GM18511 (cell line): ENCODE data around the gene GH2.
"Not testable (repeated sequence)": the region's sequence is repeated elsewhere in the genome, so short reads cannot be mapped to it uniquely, and the experiment has no call there.

Source experiments
- ATAC-seq: cut with Tn5 transposase; IDR thresholded peaks from one replicate; pipeline ENCODE4 v1.9.1; 2021; ENCODE audit warnings: mild to moderate bottlenecking, moderate library complexity; ENCODE audit not compliant: unreplicated experiment

GH2 gene

DNA sequence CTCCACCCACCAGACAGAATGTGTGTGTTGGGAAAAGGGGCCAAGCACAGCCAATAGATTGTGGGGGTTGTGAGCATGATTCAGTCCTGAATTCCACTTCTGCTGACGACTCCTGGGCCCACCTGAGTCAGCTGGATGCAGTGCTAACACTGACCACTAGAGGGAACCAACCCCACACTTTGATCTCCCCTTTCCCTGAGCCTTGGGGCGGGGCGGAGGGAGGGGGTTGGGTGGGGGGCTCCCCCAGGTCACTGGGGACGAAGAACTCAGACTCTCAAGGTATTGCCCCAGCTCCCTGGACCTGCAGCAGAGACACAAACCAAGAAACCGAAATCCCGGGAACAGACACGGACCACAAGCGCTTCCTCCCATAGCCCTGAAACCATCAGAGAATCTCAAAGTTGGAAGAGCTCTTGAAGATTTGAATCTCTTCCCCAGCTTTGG lies 29.9 kb upstream of the GH2 start:
- ATAC-seq, result no peak

DNA sequence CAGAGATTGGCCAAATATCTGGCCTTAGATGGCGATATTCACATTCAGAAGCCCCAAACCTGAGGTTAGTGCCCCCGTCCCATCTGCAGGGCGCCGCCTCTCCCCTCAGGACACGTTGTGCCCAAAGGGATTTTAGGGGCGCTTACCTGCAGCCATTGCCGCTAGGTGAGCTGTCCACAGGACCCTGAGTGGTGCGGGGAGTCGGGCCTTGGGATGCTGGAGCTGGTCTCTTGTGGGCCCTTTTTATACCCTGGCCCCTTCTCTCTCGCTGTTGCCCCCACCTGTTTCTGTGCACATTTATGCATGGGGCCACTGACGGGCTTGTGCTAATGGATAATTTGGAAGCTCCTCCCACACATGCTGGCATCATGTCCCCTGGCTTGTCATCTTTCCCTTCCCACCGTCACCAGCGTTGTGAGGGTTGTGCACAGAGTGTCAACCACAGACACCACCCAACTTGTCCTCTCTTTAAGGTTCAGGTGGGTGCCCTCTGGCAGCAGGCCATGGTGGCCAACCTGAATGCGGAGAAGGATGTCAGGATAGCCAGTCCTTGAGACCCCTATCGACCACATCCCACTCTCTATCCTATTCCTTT lies 29.4 kb upstream of the GH2 start, which contains the start of gene CSHL1:
TSS of gene CSHL1 (minus strand) at position 218 of the 595 bp plus-strand sequence. CDS start at position 156, 62 bp downstream.
- ATAC-seq, result no peak

DNA sequence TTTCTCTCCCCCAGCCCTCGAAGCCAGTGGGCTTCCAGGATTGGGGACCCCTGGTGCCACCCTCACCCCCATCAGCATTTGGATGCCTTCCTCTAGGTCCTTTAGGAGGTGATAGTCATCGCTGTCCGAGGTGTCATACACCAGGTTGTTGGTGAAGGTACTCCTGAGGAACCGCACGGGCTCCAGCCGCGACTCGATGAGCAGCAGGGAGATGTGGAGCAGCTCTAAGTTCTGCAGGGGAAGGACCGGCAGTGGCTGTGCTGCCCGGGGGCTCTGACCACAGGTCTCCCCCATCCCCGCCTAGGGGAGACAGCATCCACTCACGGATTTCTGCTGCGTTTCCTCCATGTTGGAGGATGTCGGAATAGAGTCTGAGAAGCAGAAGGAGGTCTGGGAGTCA lies 28.4 kb upstream of the GH2 start:
- no peak for ATAC-seq

DNA sequence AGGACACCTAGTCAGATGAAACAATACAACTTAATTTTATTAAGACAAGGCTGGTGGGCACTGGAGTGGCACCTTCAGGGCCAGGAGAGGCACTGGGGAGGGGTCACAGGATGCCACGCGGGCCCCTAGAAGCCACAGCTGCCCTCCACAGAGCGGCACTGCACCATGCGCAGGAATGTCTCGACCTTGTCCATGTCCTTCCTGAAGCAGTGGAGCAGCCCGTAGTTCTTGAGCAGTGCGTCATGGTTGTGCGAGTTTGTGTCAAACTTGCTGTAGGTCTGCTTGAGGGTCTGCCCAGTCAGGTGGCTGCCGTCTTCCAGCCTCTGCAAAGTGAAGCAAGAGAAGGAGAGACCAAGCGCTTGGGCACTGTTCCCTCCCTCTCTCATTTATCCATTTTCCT lies 27.8 kb upstream of the GH2 start:
- ATAC-seq, result not testable (repeated sequence)

DNA sequence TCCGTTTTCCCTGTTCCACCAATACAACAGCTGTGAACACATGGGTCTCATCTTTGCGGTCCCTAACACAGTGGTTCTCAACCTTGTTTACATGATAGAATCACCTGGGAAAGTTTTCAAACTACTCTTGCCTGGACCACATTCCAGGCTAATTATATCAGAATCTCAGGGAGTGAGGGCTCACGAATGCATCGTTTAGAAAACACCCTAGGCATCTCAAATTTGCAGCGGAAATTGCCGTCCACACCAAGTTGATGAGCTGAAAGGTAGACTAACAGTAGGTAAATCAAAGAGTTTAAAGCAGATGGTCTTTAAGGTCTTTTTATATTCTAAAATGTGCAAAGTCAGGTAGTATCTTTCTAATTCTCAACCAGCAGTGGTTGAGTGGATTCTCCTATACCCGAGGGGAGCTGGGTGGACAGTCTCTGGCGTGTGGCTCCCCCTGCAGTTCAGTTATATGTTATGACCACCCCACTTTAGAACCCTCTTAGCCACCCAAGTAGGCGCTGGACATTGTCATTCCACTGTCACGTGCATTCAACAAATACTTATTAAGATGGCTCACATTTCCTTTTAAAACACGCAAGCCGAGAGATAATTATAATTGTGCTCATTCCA lies 25.5 kb upstream of the GH2 start:
- not testable (repeated sequence) for ATAC-seq

DNA sequence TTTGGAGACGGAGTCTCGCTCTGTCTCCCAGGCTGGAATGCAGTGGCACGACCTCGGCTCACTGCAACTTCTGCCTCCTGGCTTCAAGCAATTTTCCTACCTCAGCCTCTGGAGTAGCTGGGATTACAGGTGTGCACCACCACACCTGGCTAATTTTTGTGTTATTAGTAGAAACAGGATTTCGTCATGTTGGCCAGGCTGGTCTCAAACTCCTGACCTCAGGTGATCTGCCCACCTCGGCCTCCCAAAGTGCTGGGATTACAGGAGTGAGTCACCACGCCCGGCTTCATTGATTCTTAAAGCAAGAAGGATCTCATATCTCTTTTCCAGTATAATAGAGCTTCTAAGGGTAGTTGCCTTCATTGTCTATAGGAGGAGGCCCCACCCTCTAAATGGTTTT lies 23.1 kb upstream of the GH2 start:
- ATAC-seq, result not testable (repeated sequence)

DNA sequence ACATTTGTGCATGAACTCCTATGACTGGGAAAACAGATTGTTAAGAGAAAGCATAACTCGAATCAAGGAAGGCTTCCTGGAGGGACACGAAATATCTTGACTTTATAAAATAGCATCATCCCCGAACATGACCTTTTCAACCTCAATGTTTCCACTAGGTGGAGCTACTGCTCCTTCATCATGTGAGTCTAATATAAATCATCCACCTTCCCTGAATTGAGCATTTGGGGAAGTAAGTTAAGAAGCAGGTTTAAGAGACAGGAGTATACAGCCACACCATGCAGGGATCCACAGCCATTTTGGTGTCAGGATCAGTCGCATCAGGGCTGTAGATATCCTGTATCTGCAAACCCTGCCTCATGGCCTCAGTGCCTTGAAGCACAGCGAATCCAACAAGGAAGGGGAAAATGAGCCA lies 22.1 kb upstream of the GH2 start:
- ATAC-seq, result not testable (repeated sequence)

DNA sequence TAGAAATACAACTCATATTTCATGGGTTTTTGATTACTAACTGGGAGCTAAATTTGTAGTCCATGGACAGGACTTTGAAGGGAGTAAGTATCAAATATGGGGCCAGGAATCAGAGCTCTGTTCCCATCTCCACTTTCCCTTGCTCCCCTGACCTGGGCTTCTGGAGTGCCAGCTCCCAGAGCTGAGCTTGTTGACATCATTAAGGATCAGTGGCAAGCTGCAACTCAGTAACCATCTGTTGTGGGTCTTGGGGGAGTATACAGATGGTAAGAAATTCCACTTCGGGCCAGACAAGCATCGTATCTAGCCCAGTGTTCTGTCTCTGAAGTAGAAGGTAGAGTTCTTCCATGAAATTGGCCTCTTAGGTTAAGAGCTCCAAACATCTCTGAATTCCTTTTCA lies 20.2 kb upstream of the GH2 start:
- not testable (repeated sequence) for ATAC-seq

DNA sequence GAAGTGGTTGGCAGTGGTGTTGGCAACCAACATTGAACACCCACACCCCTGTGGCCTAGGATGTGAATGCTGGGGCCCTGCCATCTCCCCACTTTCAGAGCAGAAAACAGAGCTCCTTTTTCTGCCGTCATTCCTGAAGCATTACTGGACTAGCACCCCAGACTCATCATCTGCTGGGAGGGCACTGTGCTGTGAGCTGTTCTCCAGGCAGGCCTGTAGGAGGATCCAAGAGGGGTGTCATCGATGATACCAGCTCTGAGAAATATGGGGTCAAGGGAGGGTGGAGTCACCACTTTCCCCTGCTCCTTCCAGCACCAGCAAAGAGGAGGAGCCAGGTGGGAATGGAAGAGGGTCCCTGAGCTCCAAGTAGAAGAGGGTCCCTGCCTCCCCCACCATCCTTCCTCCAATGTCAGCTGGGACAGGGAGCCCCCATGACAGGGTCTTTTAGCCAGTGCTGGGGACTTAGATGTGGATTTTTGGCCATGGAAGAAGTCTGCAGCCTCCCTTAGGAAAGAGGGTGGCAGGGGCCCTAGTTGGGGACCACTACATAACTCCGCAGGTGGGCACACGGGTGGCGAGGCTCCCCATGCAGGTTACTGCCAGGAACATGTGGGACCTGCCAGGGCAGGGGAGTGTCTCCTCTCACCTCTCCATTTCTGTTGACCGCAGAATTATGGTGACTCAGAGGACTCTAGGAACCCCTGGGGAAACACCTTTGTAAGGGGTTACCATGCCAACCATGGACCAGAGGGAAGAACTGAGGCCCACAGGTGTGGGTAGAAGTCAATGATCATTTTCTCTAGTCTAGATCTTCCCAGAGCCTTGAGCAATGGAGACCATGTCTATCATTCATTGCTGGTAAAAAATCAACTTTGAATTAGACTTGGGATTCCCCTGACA lies 17.4 kb upstream of the GH2 start:
- ATAC-seq, result not testable (repeated sequence)

DNA sequence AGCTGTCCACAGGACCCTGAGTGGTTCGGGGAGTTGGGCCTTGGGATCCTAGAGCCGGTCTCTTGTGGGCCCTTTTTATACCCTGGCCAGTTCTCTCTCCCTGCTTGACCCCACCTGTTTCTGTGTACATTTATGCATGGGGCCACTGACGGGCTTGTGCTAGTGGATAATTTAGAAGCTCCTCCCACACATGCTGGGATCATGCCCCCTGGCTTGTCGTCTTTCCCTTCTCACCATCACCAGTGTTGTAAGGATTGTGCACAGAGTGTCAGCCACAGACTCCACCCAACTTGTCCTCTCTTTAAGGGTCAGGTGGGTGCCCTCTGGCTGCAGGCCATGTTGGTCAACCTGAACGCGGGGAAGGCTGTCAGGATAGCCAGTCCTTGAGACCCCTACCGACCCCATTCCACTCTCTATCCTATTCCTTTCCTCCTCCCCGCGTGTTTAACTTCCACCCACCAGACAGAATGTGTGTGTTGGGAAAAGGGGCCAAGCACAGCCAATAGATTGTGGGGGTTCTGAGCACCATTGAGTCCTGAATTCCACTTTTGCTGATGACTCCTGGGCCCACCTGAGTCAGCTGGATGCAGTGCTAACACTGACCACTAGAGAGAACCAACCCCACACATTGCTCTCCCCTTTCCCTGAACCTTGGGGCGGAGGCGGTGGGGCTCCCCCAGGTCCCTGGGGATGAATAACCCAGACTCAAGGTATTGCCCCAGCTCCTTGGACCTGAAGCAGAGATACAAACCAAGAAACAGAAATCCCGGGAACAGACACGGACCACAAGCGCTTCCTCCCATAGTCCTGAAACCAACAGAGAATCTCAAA lies 15.0 kb upstream of the GH2 start, which contains the start of gene CSH1:
TSS of gene CSH1 (minus strand) at position 51 of the 831 bp plus-strand sequence. CDS start 63 bp downstream, outside the sequence.
- ATAC-seq, result not testable (repeated sequence)

DNA sequence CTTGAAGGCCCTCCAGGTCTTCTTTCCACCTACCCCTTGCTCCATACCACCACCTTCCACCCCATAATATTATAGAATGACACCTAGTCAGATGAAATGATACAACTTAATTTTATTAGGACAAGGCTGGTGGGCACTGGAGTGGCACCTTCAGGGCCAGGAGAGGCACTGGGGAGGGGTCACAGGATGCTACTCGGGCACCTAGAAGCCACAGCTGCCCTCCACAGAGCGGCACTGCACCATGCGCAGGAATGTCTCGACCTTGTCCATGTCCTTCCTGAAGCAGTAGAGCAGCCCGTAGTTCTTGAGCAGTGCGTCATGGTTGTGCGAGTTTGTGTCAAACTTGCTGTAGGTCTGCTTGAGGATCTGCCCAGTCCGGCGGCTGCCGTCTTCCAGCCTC lies 13.1 kb upstream of the GH2 start:
- not testable (repeated sequence) for ATAC-seq

DNA sequence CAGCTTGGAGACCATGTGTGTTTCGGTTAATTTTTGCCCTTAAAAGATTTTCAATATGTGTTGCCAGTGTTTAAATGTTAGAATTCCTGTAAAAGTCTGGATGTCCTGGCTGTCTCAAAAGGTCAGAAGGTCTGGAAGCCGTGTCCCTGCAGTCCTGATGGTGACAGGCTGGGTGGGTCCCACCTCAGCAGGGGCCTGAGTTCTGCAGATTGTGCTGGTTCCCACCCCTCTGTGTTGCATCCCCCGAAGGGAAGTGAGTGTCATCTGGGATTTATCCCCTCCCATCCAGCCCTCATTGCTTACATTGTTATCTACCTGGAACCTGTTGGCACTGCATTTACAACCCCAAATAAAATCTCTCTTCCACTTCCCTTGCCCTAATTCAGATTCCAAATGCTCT lies 12.3 kb upstream of the GH2 start:
- not testable (repeated sequence) for ATAC-seq

DNA sequence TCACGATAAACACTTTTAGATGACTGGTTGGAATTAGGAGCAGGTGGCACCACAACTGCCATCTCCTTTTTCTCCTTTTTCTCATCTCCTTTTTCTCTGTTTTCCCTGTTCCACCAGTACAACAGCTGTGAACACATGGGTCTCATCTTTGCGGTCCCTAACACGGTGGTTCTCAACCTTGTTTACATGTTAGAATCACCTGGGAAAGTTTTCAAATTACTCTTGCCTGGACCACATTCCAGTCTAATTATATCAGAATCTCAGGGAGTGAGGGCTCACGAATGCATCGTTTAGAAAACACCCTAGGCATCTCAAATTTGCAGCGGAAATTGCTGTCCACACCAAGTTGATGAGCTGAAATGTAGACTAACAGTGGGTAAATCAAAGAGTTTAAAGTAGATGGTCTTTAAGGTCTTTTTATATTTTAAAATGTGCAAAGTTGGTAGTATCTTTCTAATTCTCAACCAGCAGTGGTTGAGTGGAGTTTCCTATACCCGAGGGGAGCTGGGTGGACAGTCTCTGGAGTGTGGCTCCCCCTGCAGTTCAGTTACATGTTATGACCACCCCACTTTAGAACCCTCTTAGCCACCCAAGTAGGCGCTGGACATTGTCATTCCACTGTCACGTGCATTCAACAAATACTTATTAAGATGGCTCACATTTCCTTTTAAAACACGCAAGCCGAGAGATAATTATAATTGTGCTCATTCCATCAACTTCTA lies 10.7 kb upstream of the GH2 start:
- not testable (repeated sequence) for ATAC-seq

DNA sequence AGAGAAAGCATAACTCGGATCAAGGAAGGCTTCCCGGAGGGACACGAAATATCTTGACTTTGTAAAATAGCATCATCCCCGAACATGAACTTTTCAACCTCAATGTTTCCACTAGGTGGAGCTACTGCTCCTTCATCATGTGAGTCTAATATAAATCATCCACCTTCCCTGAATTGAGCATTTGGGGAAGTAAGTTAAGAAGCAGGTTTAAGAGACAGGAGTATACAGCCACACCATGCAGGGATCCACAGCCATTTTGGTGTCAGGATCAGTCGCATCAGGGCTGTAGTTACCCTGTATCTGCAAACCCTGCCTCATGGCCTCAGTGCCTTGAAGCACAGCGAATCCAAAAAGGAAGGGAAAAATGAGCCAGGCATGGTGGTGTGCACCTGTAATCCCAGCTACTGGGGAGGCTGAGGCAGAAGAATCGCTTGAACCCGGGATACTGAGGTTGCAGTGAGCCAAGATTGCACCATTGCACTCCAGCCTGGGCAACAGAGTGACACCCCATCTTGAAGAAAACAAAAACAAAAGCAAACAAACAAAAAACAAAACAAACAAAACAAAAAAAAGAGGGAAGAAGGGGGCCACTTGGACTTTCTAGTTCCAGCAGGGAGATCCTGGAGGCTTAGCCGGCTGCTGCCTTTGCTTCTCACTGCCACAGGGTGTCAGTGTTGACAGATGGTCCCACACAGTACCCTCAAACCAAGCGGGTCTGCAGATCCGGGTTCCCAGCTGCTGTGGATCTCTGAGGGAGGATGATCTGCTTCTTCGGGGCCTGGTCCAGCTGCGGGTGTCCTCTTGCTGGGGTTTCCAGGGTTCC lies 7.5 kb upstream of the GH2 start:
- ATAC-seq, result not testable (repeated sequence)

DNA sequence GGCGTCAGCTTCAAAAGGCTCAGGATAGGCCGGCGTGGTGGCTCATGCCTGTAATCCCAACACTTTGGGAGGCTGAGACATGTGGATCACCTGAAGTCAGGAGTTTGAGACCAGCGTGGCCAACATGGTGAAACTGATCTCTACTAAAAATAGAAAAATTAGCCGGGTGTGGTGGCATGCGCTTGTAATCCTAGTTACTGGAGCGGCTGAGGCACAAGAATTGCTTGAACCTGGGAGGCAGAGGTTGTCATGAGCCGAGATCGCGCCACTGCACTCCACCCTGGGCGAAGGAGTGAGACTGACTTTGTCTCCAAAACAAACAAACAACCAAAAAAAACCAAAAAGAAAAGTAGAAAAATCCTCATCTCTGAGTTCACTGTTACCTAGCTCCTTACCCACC lies 3.4 kb upstream of the GH2 start:
- not testable (repeated sequence) for ATAC-seq

DNA sequence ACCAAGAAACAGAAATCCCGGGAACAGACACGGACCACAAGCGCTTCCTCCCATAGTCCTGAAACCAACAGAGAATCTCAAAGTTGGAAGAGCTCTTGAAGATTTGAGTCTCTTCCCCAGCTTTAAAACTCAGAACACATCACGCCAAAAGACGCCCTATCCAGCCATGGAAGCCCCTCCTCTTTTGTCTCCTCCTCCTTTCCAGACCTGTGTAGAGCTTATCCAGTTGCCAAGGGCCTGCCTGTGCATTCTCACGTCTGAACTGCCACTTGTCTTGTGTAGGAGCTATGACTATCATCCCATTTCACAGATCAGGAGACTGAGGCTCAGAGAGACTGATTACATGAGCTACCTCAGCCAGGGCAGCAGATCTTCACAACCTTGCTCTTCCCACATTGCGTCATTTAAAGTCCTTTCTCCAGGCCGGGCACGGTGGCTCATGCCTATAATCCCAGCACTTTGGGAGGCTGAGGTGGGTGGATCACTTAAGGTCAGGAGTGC lies 932 bp upstream of the GH2 start:
- not testable (repeated sequence) for ATAC-seq

DNA sequence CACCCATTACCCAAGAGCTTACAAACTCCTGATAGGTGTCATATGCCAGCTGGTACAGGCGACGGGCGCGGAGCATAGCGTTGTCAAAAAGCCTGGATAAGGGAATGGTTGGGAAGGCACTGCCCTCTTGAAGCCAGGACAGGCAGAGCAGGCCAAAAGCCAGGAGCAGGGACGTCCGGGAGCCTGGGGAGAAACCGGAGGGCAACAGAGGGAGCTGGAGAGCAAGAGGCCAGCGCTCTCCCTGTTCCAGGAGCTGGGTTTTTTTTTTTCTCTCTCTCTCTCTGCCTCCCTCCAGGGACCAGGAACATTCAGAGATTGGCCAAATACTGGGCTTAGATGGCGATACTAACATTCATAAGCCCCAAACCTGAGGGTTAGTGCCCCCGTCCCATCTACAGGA lies 407 bp downstream of the GH2 start:
- ATAC-seq, result not testable (repeated sequence)

DNA sequence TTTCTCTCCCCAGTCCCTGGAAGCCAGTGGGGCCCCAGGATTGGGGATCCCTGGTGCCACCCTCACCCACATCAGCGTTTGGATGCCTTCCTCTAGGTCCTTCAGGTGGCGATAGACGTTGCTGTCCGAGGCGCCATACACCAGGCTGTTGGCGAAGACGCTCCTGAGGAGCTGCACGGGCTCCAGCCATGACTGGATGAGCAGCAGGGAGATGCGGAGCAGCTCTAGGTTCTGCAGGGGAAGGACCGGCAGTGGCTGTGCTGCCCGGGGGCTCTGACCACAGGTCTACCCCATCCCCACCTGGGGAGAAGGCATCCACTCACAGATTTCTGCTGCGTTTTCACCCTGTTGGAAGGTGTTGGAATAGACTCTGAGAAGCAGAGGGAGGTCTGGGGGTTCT lies 1.0 kb downstream of the GH2 start:
- ATAC-seq, result no peak

DNA sequence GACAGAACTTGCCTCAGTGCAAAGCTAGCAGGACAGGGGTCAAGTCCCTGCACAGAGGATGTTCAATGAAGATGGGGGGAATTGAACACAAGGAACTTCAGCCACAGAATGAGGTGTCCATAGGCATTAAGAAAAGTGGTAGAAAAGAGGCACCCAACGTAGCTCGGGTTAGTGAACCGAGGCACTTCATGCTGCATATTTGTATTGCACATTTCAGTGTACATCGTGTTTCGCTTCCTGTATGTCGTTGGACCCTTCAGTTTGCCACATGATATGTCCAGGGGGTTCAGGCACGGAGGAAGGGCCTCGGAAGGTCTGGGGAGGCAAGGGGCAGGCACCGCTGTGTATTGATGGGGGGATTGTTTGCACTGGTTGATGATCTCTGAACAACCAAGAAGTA lies 3.3 kb downstream of the GH2 start:
- ATAC-seq, result not testable (repeated sequence)
